ENCODE data around the gene ZCCHC14. TPM values are rescaled to one million over a fixed set of nuclear protein-coding genes. Genes with fewer than 3 reads are reported as not detected.

Gene ZCCHC14
- total RNA-seq, 1 donor from 2014 or later, result 19.0 TPM

GRCh38 chr16:87533061-87533460 lies 40.2 kb upstream of the ZCCHC14 start:
- no peaks in the 10 kb centered on the region for H3K36me3 Mint-ChIP-seq (ENCODE audit: low read depth, unreplicated experiment)
- peaks cover 2% of the 10 kb centered on the region for H3K4me1 ChIP-seq (ENCODE audit: insufficient read depth, low read length)
- no peak overlapping the region for H3K4me3 Mint-ChIP-seq (ENCODE audit: unreplicated experiment)
- TF ChIP-seq EZH2 (IDR thresholded peaks at IDR 0.05; ENCODE audit: insufficient read depth, low read length) (no peak), CTCF (IDR thresholded peaks at IDR 0.05; ENCODE audit: insufficient read depth, low read depth, low read length) (no peak)
- DNase-seq (ENCODE audit: low read depth) (no peak), FAIRE-seq (no peak)
- no peak overlapping the region for H3K27ac ChIP-seq (ENCODE audit: low read depth, low read length)
- no peaks in the 10 kb centered on the region for H3K27me3 ChIP-seq (ENCODE audit: insufficient read depth, low read length)
- no peak overlapping the region for H3K4me3 ChIP-seq (ENCODE audit: insufficient read depth, low read depth, low read length)
- H2AFZ ChIP-seq (ENCODE audit: low read depth, low read length), result no peak overlapping the region
- H3K4me2 ChIP-seq (ENCODE audit: low read length), result no peak overlapping the region
- no peaks in the 10 kb centered on the region for H3K79me2 ChIP-seq (ENCODE audit: insufficient read depth, low read length)
- peaks cover 4% of the 10 kb centered on the region for H3K4me1 Mint-ChIP-seq (ENCODE audit: low read depth, unreplicated experiment)
- no peak overlapping the region for H3K27ac Mint-ChIP-seq (ENCODE audit: unreplicated experiment)
- peaks cover 21% of the 10 kb centered on the region for H3K27me3 Mint-ChIP-seq (ENCODE audit: low read depth, unreplicated experiment)
- peaks cover 43% of the 10 kb centered on the region for H3K9me3 Mint-ChIP-seq (ENCODE audit: unreplicated experiment)
- no peak overlapping the region for H3K9ac ChIP-seq (ENCODE audit: low read length)
- H4K20me1 ChIP-seq (ENCODE audit: insufficient read depth, low read length), result no peaks in the 10 kb centered on the region
- H3K36me3 ChIP-seq (ENCODE audit: insufficient read depth, low read length), result no peaks in the 10 kb centered on the region
- peaks cover 21% of the 10 kb centered on the region for H3K9me3 ChIP-seq (ENCODE audit: insufficient read depth, low read depth, low read length)

- Histone ChIP-seq H3K27ac (ENCODE audit: low read depth, low read length) (no peak overlapping the region), H3K4me1 (ENCODE audit: insufficient read depth, low read length) (no peaks in the 10 kb centered on the region), H3K79me2 (ENCODE audit: insufficient read depth, low read length) (no peaks in the 10 kb centered on the region), H3K27me3 (ENCODE audit: insufficient read depth, low read length) (no peaks in the 10 kb centered on the region), H3K9ac (ENCODE audit: low read length) (no peak overlapping the region), H4K20me1 (ENCODE audit: insufficient read depth, low read length) (no peaks in the 10 kb centered on the region), H3K36me3 (ENCODE audit: insufficient read depth, low read length) (no peaks in the 10 kb centered on the region), H3K9me3 (ENCODE audit: insufficient read depth, low read depth, low read length) (peaks cover 20% of the 10 kb centered on the region), H3K4me3 (ENCODE audit: insufficient read depth, low read depth, low read length) (no peak overlapping the region), H3K4me2 (ENCODE audit: low read length) (no peak overlapping the region), H2AFZ (ENCODE audit: low read depth, low read length) (no peak overlapping the region)
- H3K9me3 Mint-ChIP-seq (ENCODE audit: unreplicated experiment), result peaks cover 34% of the 10 kb centered on the region
- no peak overlapping the region for H3K4me3 Mint-ChIP-seq (ENCODE audit: unreplicated experiment)
- peaks cover 13% of the 10 kb centered on the region for H3K4me1 Mint-ChIP-seq (ENCODE audit: low read depth, unreplicated experiment)
- no peak for DNase-seq (ENCODE audit: low read depth)
- H3K36me3 Mint-ChIP-seq (ENCODE audit: low read depth, unreplicated experiment), result no peaks in the 10 kb centered on the region
- no peak overlapping the region for H3K27ac Mint-ChIP-seq (ENCODE audit: unreplicated experiment)
- FAIRE-seq, result no peak
- TF ChIP-seq CTCF (IDR thresholded peaks at IDR 0.05; ENCODE audit: insufficient read depth, low read depth, low read length) (no peak), EZH2 (IDR thresholded peaks at IDR 0.05; ENCODE audit: insufficient read depth, low read length) (no peak)
- peaks cover 20% of the 10 kb centered on the region for H3K27me3 Mint-ChIP-seq (ENCODE audit: low read depth, unreplicated experiment)
These were observed 38.6 kb upstream of the ZCCHC14 start for GRCh38 chr16:87531418-87531817.

- TF ChIP-seq EZH2 (IDR thresholded peaks at IDR 0.05; ENCODE audit: insufficient read depth, low read length), result no peak
- no peak for TF ChIP-seq CTCF (IDR thresholded peaks at IDR 0.05; ENCODE audit: insufficient read depth, low read depth, low read length)
- Histone ChIP-seq H3K36me3 (ENCODE audit: insufficient read depth, low read length) (no peaks in the 10 kb centered on the region), H3K4me3 (ENCODE audit: insufficient read depth, low read depth, low read length) (no peak overlapping the region), H2AFZ (ENCODE audit: low read depth, low read length) (no peak overlapping the region), H4K20me1 (ENCODE audit: insufficient read depth, low read length) (no peaks in the 10 kb centered on the region), H3K27ac (ENCODE audit: low read depth, low read length) (no peak overlapping the region), H3K4me1 (ENCODE audit: insufficient read depth, low read length) (no peaks in the 10 kb centered on the region), H3K9ac (ENCODE audit: low read length) (no peak overlapping the region), H3K79me2 (ENCODE audit: insufficient read depth, low read length) (no peaks in the 10 kb centered on the region), H3K27me3 (ENCODE audit: insufficient read depth, low read length) (no peaks in the 10 kb centered on the region), H3K4me2 (ENCODE audit: low read length) (no peak overlapping the region), H3K9me3 (ENCODE audit: insufficient read depth, low read depth, low read length) (peaks cover 13% of the 10 kb centered on the region)
- Mint-ChIP-seq H3K4me3 (ENCODE audit: unreplicated experiment) (no peak overlapping the region), H3K9me3 (ENCODE audit: unreplicated experiment) (peaks cover 18% of the 10 kb centered on the region), H3K27ac (ENCODE audit: unreplicated experiment) (no peak overlapping the region), H3K36me3 (ENCODE audit: low read depth, unreplicated experiment) (no peaks in the 10 kb centered on the region), H3K4me1 (ENCODE audit: low read depth, unreplicated experiment) (peaks cover 13% of the 10 kb centered on the region), H3K27me3 (ENCODE audit: low read depth, unreplicated experiment) (peaks cover 28% of the 10 kb centered on the region)
- FAIRE-seq (no peak), DNase-seq (ENCODE audit: low read depth) (no peak)
These were observed 36.1 kb upstream of the ZCCHC14 start for GRCh38 chr16:87528690-87529579.
